Ramos (cell line): ENCODE measurements around the gene SETD1A.
"Not testable (repeated sequence)": the region's sequence is repeated elsewhere in the genome, so short reads cannot be mapped to it uniquely, and the experiment has no call there.

ENCODE experiments used
- in situ Hi-C: fragments of 300-500 bp; cut with MboI; formaldehyde crosslinking; loops from one replicate; pipeline ENCODE4 v1.14.3; 2022; ENCODE audit warnings: low sequenced_read_pairs; ENCODE audit not compliant: unreplicated experiment

SETD1A gene

GRCh38 chr16:31007684-31008083, 50.1 kb downstream of the SETD1A start:
- in situ Hi-C loops, result no loop called here

- in situ Hi-C loops, result no loop called here
These were observed 50.6 kb downstream of the SETD1A start for GRCh38 chr16:31008149-31008548.

DNA sequence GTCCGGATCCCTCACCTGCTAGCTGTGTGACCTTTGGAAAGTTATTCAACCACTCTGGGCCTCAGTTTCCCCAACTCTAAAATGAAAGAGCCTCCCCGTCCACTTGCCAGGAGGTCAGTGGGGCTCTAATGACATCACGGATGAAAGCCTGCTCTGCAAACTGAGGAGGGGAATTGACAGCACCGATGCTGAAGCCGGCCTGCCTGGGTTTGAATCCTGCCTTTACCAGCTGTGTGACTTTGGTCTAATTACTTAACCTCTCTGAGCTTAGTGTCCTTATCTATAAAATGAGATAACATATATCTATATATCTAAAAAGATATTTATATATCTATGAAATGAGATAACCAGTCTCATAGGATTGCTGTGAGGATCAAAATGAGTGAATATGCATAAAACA, 51.0 kb downstream of the SETD1A start:
- in situ Hi-C loops, result no loop called here

GRCh38 chr16:31009120-31009519, 51.6 kb downstream of the SETD1A start:
- in situ Hi-C loops, result no loop called here

GRCh38 chr16:31009894-31010584, 52.5 kb downstream of the SETD1A start:
- in situ Hi-C loops, result no loop called here

DNA sequence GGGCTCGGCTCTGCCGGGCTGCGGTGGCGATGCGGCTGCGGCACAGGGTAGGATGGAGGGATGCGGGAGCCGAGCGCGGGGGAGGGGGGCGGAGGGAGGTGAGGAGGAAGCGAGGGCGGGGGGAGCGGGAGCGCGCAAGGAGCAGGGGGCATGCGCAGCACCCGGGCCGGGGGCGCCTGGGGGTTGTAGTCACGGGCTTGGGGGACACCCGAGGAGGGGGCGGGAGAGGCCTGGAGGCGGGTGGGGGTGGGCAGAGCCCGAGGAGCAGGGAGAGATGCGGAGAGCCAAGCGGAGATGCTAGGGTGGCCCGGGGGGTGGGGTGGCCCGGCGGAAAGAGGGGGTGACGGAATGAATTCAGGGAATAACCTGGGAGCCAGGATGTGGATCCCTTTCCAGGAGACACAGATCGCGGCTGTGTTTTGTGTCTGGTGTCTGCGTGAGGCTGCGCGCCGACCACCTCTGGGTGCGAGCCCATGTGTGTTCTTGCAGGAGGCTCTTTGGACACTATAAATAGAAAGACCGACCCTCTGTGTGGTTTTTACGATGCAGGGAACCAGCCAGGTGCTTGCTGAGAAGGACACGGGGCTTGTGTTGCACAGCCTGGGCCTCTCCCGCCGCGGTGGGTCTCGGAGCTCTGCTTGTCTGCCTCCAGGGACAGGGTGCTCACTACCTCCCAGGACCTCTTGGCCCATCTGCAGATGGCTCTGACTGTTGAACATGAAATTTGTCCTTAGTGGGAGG, 53.2 kb downstream of the SETD1A start, which contains the start of gene STX1B:
TSS of gene STX1B (minus strand) at position 54 of the 741 bp plus-strand sequence. CDS start 242 bp downstream, outside the sequence.
- in situ Hi-C loops, result no loop called here

- in situ Hi-C loops, result not testable (repeated sequence)
These were observed 54.3 kb downstream of the SETD1A start for GRCh38 chr16:31011815-31012214.

- in situ Hi-C loops, result not testable (repeated sequence)
These were observed 55.7 kb downstream of the SETD1A start for GRCh38 chr16:31013292-31013691.

DNA sequence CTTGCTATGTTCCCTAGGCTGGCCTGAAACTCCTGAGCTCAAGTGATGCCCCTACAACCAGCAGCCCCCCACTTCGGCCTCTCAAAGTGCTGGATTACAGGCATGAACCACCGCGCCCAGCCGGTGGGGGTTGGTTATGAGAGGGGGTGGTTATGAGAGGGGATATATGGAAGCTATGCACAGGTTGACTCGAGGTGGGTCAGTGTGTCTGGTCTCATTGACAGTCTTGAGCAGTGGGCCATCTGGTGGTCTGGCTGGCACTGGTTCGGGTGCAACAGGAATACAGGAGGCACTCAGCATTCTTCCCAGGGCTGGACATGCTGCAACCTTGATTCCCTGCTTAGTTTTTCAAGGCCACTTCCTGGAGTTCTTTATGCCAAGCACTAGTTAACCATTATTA, 58.5 kb downstream of the SETD1A start:
- in situ Hi-C loops, result no loop called here

DNA sequence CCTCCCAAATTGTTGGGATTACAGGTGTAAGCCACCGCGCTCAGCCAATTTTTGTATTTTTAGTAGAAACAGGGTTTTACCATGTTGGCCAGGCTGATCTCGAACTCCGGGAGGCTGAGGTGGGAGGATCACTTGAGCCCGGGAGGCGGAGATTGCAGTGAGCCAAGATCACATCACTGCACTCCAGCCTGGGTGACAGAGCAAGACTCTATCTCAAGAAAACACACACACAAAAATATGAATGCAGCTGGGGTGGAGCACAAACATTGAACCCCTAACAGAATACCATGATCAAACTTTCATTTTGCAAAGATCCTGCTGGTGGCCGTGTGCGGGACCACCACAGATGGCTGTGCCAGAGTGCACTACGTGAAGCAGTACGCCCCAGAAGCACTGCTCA, 60.2 kb downstream of the SETD1A start:
- in situ Hi-C loops, result not testable (repeated sequence)

DNA sequence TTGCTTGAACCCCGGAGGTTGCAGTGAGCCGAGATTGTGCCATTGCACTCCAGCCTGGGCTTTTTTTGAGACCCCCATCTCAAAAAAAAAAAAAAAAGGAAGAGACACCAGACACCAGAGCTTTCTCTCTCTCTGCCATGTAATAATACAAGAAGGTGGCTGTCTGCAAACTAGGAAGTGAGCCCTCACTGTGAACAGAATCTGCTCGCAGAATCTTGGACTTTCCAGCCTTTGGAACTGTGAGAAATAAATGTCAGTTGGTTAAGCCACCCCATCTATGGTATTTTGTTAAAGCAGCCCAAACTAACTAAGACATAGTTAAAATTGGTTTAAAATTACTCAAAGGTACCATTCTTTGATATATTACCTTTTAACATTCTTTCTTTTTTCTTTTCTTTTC, 63.0 kb downstream of the SETD1A start:
- in situ Hi-C loops, result no loop called here

GRCh38 chr16:31022544-31023251, 65.1 kb downstream of the SETD1A start:
- in situ Hi-C loops, result no loop called here

DNA sequence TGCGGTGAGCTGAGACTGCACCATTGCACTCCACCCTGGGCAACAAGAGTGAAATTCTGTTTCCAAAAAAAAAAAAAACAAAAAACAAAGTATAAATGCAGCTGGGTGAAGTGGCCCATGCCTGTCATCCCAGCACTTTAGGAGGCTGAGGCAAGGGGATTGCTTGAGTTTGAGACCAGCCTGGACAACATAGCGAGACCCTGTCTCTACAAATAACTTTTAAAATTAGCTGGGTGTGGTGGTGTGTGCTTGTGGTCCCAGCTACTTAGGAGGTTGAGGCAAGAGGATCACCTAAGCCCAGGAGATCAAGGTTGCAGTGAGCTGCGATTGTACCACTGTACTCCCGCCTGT, 65.7 kb downstream of the SETD1A start:
- in situ Hi-C loops, result no loop called here

DNA sequence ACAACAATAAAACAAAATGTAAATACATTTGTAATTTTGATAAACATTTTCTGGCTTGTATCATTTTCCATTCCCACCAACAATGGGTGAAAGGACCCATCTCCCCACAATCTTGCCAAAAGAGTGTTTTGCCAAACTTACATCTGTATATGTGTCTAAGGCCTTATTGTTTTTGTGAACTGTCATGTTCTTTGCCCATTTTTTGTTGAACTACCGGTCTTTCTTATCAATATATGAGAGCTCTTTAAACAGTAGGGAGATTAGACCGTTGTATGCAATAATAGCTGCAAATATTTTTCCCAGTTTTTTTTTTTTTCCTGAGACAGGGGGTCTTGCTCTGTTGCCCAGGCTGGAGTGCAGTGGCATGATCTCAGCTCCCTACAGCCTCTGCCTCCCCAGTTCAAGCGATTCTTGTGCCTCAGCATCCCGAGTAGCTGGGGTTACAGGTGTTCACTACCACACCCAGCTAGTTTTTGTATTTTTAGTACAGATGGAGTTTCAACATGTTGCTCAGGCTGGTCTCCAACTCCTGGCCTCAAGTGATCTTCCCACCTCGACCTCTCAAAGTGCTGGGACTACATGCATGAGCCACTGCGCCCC, 66.2 kb downstream of the SETD1A start:
- in situ Hi-C loops, result no loop called here

DNA sequence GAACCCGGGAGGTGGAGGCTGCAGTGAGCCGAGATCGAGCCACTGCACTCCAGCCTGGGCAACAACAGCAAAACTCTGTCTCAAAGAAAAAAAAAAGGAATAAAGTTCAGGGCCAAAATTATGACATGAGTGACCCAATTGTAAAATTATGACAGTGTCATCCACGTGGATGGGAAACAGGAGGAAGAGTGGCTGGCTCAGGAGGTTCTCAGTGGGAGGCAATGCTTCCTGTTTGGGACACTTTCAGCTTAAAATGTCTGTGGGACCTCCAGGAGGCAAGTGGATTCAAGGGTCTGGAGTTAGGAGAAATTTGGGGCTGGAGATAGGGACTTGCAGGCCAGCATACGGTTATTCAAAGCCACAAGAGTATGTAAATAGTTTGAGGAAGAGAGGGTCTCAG, 67.8 kb downstream of the SETD1A start:
- in situ Hi-C loops, result no loop called here

GRCh38 chr16:31029272-31029671, 71.7 kb downstream of the SETD1A start:
- in situ Hi-C loops, result no loop called here

GRCh38 chr16:31031276-31031675, 73.7 kb downstream of the SETD1A start:
- in situ Hi-C loops, result no loop called here

DNA sequence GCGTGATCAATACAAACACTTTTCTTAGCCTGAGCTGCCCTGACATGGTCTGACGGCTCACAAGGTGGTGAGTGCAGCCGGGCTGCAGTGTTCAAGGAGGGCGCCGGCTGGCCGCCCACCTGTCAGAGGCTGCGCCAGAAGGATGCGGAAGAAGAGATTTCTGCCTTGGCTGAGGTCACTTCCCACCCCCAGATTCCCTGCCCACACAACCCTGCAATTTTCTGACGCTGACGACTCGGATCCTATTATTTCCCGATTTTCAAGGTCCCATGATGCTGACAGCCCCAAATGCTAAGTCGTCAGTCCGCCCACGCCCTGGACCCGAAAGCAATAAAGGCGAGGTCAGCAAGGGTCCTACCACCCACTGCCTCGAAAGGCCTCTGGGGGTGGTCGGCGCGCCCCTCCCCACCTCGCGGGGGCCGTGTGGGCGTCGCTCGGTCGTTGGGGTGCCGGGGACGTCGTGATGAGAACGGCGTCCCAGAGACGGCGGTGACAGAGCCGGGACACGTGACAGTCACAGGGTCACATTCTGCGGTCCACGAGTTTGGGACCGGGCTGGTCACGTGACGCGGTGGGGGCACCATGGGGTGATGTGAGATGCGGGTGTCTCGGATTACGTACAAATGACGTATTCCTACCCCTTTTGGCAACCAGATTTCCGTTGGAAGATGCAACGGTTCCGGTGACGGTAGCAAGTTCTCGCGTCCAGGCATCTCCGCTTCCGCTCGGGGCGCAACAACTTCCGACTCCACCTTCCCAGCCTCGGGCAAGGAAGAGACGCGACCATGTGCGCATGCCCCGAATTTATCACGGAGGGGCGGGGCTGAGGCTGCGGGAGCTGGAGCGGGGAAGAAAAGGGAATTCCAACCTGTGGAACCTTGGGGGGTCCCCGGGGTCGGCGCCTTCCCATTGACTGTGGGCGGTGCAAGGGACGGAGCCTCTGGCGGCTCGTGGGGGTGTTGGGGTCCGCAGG, 75.5 kb downstream of the SETD1A start, which contains the start of gene STX4:
TSS of gene STX4 (plus strand) at position 823 of the 973 bp plus-strand sequence. CDS start 248 bp downstream, outside the sequence.
- in situ Hi-C loops, result no loop called here

- in situ Hi-C loops, result no loop called here
These were observed 76.3 kb downstream of the SETD1A start for GRCh38 chr16:31033709-31034492.
